Mesothelial cell of epicardium (in vitro differentiated cells): ENCODE measurements around the gene IKZF1. TPM values are rescaled to one million over a fixed set of nuclear protein-coding genes. Genes with fewer than 3 reads are reported as not detected.

Experiments
- DNase-seq, 2 experiments: peaks; one replicate each; pipeline ENCODE4 v3.0.0; 2021; ENCODE audit warnings: low spot score in 2 of 2; ENCODE audit not compliant: unreplicated experiment in 2 of 2
- H3K27ac Mint-ChIP-seq: 2 replicates; pipeline ENCODE4 v1.8.0; 2021; ENCODE audit warnings: mixed read lengths
- H3K27me3 Mint-ChIP-seq: 2 replicates; pipeline ENCODE4 v1.8.0; 2021; ENCODE audit warnings: low read depth, mixed read lengths
- H3K36me3 Mint-ChIP-seq: 2 replicates; pipeline ENCODE4 v1.8.0; 2021; ENCODE audit warnings: mixed read lengths
- H3K4me1 Mint-ChIP-seq: 2 replicates; pipeline ENCODE4 v1.8.0; 2021; ENCODE audit warnings: mixed read lengths
- H3K4me3 Mint-ChIP-seq: 2 replicates; pipeline ENCODE4 v1.8.0; 2021; ENCODE audit warnings: mild to moderate bottlenecking, moderate library complexity, mixed read lengths
- H3K9me3 Mint-ChIP-seq: 2 replicates; pipeline ENCODE4 v1.8.0; 2021; ENCODE audit warnings: mixed read lengths
- total RNA-seq: library from RNA; stranded (reverse); gene quantifications from 3 replicates; pipeline ENCODE4 v1.2.1, GENCODE V29; 2021
- TF ChIP-seq, protein P1 (sequence below): fragments of 200-600 bp; sonication (generic); IDR thresholded peaks from one replicate; pipeline ENCODE4 v1.5.0; 2021; ENCODE audit warnings: antibody characterized with exemption; ENCODE audit not compliant: unreplicated experiment

The IKZF1 gene
- total RNA-seq, 1 donor from 2014 or later, result 2.5 TPM

DNA sequence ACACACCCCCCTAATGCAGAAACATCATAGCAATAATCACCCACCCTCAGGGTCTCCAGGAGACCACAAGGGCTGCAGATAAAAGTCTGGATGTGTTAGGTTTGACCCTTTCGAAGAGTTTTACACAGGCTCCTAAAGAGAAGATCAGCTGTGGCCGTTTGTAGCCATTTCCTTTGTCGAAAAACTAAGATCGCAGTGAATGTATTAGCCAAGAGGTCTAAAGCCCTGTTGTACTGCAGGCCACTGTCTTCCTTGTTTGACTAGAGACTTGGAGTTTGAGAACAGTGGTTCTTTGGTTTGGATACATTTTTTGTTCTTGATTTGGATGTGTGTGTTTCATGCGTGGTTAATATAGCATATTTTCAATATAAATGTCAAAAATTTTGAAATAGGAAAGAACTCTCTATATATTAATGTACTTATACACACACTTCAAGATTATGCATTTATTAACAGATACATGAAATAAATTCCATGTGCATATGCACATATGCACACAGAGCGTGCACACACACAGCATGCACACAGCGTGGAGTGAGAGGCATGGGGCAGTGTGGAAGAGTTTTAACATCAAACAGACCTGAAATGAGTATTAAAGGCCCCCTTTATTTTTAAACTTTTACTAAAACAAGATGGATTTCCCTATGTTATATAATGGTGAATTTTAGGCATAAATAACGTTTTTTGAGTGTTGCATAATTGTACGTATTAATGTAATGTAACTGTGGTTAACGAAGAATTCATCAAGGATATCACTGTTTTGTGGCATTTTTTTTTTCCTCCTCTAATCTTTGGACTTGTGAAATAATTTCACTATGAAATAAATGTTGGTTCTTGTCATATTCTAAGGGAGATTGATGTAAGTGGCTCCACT, 2.2 kb downstream of the IKZF1 start:
- Mint-ChIP-seq H3K4me1 (peaks cover 3% of the 10 kb centered on the region), H3K9me3 (no peaks in the 10 kb centered on the region), H3K4me3 (no peak overlapping the region)

DNA sequence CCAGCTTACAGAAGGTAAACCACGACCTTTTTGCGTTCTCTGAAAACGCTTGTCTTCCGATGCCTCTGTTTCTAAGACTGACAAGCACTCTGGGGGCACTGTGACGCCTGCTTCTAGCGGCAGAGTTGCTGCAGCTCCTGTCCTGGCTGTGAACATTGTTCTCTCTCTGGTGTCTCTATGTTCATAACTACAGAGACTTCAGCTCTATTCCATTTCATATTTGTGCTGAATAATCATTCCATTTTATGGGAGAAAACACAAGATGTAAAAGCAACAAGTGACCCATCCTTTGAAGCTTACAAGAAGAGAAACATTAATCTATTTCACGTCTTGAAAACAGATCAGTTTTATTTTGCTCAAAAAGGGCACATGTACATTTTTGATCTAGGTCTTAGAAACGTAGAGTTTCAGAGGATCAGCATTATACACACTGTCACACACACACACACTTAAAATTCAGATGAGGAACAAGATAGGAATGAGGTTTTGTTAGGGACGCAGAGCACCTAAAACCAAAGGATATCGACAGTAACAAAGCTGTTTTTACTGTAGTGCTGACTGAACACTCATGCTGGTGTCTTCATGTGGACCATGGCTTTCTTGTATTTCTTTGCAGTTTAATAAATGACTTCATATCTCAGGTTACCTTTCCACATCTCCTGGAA, 3.0 kb downstream of the IKZF1 start:
- H3K9me3 Mint-ChIP-seq, result no peaks in the 10 kb centered on the region
- H3K27ac Mint-ChIP-seq, result no peak overlapping the region
- no peak overlapping the region for H3K4me3 Mint-ChIP-seq
- TF ChIP-seq, protein P1, sequence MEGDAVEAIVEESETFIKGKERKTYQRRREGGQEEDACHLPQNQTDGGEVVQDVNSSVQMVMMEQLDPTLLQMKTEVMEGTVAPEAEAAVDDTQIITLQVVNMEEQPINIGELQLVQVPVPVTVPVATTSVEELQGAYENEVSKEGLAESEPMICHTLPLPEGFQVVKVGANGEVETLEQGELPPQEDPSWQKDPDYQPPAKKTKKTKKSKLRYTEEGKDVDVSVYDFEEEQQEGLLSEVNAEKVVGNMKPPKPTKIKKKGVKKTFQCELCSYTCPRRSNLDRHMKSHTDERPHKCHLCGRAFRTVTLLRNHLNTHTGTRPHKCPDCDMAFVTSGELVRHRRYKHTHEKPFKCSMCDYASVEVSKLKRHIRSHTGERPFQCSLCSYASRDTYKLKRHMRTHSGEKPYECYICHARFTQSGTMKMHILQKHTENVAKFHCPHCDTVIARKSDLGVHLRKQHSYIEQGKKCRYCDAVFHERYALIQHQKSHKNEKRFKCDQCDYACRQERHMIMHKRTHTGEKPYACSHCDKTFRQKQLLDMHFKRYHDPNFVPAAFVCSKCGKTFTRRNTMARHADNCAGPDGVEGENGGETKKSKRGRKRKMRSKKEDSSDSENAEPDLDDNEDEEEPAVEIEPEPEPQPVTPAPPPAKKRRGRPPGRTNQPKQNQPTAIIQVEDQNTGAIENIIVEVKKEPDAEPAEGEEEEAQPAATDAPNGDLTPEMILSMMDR, result no peak
- DNase-seq, result no peak
- H3K36me3 Mint-ChIP-seq, result no peaks in the 10 kb centered on the region
- peaks cover 3% of the 10 kb centered on the region for H3K4me1 Mint-ChIP-seq
- peaks cover 69% of the 10 kb centered on the region for H3K27me3 Mint-ChIP-seq

More for the DNA sequence above, 2.2 kb downstream of the IKZF1 start:
- TF ChIP-seq, protein P1, result no peak
- Mint-ChIP-seq H3K27ac (no peak overlapping the region), H3K27me3 (peaks cover 77% of the 10 kb centered on the region), H3K36me3 (no peaks in the 10 kb centered on the region)
- DNase-seq, result no peak

DNA sequence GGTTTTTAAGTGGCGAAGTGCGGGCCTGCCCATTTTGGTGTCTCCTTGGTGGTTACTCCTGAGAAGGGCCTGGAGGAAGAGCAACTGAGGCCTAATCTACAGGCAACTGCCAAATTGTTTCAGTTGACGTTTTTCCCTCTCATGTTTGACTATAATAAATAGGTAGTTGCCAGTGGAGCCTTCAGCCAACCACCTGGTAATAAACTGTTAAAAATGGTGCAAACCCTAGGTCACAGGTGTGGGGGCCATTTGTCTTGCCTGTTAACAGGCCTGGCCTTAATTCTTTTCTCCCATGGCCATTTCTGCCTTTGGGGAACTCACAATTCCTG, 3.7 kb downstream of the IKZF1 start:
- Mint-ChIP-seq H3K4me1 (peaks cover 5% of the 10 kb centered on the region), H3K9me3 (no peaks in the 10 kb centered on the region), H3K27ac (no peak overlapping the region), H3K4me3 (no peak overlapping the region), H3K36me3 (no peaks in the 10 kb centered on the region), H3K27me3 (peaks cover 65% of the 10 kb centered on the region)
- no peak for DNase-seq
- TF ChIP-seq, protein P1, result no peak

DNA sequence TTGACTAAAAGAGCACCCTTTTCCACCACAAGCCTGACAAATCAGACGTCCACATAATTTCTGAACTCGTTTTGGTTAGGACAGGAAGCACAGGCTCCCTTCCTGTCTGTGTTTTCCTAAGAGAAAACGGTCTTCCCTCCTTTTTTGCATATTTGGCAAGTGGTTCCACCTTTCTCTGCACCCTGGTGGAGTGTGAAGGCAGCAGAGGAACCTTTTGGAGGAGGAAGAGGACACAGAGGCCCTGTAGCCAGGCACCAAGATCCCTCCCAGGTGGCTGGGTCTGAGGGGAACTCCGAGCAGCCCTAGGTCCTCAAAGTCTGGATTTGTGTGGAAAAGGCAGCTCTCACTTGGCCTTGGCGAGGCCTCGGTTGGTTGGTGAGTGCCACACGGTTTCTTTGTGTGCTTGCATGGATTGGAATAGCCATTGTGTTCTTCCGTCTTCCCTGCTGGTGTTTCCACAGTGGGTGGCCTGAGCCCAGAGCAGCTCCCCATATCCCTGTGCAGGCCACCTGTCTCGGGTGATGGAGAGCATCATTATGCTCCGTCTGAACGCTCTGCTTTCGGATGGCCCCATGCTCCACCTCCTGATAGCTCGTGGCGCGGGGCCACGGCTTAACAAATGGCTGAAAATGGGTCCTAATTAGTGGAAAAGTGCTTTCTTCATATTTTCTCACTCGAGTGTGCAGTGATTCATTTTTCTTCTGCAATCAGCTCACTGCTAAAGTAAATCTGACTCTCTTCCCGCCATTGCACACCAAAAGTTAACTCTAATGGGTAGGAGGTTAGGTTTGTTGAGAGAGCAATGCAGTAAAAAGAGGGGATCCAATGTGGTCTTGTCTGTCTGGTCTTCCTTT, 4.2 kb downstream of the IKZF1 start:
- TF ChIP-seq, protein P1, result no peak

DNA sequence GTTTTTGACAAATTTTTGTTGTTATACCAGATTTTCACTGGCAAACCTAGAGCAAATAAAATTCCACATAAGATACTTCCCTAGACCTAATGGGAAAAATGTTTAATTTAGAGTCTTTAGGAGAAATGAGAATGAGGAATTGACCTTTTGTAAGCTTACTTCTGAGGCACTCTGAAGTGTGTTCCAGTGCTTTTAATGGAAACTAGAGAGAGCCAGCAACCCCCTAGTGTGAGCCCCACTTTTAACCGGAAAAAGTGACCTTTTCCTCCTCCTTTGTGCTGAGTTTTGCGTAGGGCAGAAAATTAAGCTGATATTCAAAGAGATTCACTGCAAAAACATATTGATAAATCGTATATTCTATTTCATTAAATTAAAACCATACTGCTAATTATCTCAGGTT, 5.2 kb downstream of the IKZF1 start:
- no peak overlapping the region for H3K27ac Mint-ChIP-seq
- TF ChIP-seq, protein P1, result no peak

More for the DNA sequence above, 4.2 kb downstream of the IKZF1 start:
- H3K4me3 Mint-ChIP-seq, result no peak overlapping the region
- no peak overlapping the region for H3K27ac Mint-ChIP-seq
- peaks cover 5% of the 10 kb centered on the region for H3K4me1 Mint-ChIP-seq
- no peaks in the 10 kb centered on the region for H3K9me3 Mint-ChIP-seq
- no peak for DNase-seq
- H3K27me3 Mint-ChIP-seq, result peaks cover 62% of the 10 kb centered on the region
- no peaks in the 10 kb centered on the region for H3K36me3 Mint-ChIP-seq

More for the DNA sequence above, 5.2 kb downstream of the IKZF1 start:
- Mint-ChIP-seq H3K27me3 (peaks cover 62% of the 10 kb centered on the region), H3K4me3 (no peak overlapping the region), H3K4me1 (peaks cover 5% of the 10 kb centered on the region), H3K36me3 (no peaks in the 10 kb centered on the region), H3K9me3 (no peaks in the 10 kb centered on the region)
- DNase-seq, result no peak
